ENCODE results near the gene MARCHF11.

- TF ChIP-seq CTCF (IDR thresholded peaks at IDR 0.05; ENCODE audit: low read length) (no peak), EZH2 (optimal IDR thresholded peaks at IDR 0.05; ENCODE audit: low read depth, low read length) (no peak)
Observed at GRCh38 chr5:16095612-16096011, 84.0 kb downstream of the MARCHF11 start.

Measured in MM.1S (cell line).